Measurements from ENCODE around the gene ULK4.

The ULK4 gene

GRCh38 chr3:41220906-41221677, 740.8 kb downstream of the ULK4 start:
- DNase-seq (ENCODE audit: low spot score): no peak

DNA sequence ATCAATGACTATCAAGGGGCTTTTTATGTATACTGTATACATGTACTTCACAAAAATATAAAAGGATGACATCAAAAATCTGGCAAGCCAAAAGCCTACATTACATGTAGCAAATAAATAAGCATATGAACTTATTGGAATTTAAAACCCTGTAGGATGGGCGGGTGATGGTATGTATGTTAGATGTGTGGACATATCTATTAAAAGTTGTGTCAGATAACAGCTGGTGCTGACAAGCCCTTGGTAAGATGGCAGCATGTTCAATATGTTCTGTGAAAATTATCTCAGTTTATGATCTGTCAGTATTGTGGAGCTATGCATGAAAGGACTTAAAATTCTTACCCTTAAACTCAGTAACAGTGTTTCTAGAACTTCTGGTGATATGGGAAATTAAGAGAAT, 742.5 kb downstream of the ULK4 start:
- no peak for DNase-seq (ENCODE audit: low spot score)

GRCh38 chr3:41216993-41217392, 744.9 kb downstream of the ULK4 start:
- peak; percentile 11 for DNase-seq (ENCODE audit: low spot score)

DNA sequence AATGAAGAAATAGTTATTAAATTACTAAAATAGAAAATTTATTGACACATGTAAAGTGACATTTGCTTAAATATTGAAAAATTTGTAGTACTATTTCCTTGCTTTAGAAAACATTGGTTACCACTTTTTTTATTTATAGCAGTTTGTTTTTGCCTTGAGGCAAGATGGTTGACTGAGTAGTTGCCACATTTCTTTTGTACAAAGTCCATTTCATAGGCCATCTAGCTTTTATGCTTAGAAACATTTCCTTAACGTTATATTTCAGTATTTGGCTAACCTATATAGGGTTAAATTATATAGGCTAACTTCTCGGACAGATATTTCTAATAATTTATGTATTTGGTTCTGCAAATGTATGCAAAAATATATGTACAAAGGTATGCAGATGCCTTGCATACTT, 745.5 kb downstream of the ULK4 start:
- no peak for DNase-seq (ENCODE audit: low spot score)

DNA sequence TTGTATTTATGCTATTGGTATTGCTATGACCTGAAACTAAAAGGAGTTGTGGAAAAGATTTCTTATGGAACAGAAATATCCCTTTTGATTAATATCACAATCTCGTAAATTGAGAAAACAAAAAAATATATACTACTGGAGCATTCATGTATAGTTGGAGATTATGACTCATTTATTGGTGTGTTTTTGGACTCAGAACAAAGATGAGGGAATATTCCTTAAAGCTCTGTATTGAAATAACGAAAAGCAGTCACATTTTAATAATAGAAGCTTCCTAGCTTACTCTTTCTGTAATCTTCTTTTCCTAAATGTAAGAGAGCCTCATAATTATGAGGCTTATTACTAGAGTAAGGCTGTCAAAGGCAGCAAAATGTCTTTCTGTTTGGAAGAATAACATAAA, 748.3 kb downstream of the ULK4 start:
- no peak for DNase-seq (ENCODE audit: low spot score)

DNA sequence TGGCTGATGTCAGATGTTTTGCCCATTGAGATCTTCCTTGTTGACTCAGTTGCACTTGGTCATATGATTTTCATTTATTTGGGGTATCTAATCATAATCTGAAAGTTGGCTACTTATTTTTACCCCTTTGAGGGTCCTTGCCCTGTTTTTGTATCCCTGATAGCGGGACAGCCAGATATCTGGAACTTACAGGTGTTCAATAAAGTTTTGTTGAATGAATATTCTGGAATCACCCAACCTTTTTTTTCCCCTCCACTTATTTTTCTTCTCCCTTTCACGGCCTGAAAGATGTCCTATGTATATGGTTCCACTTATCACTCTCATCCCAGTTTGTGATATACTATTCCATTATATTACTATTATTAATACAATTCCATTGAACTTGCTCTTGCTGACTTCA, 749.8 kb downstream of the ULK4 start:
- DNase-seq (ENCODE audit: low spot score): no peak

- DNase-seq (ENCODE audit: low spot score): no peak
These were observed 750.9 kb downstream of the ULK4 start for GRCh38 chr3:41210966-41211365.

GRCh38 chr3:41209646-41210045, 752.3 kb downstream of the ULK4 start:
- no peak for DNase-seq (ENCODE audit: low spot score)

- no peak for DNase-seq (ENCODE audit: low spot score)
These were observed 753.2 kb downstream of the ULK4 start for GRCh38 chr3:41208507-41209220.

DNA sequence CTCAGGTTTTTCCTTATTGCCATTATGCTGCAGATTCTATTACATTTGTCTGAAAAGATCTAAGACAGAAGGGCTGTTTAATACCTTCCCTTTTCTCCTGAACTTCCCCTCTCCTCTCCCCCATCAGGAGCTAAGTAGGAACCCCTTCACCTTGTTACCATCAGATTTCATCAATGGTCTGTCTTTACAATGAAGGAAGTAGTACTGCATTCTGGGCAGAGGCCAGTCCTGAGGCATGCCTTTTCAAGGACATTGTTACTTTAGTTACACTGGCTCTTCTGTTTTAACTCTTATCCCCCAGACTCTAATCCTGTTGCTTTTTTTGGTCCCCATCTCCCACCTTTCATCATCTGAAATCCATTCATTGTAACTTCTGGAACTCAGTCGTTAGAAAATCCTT, 754.5 kb downstream of the ULK4 start:
- no peak for DNase-seq (ENCODE audit: low spot score)

DNA sequence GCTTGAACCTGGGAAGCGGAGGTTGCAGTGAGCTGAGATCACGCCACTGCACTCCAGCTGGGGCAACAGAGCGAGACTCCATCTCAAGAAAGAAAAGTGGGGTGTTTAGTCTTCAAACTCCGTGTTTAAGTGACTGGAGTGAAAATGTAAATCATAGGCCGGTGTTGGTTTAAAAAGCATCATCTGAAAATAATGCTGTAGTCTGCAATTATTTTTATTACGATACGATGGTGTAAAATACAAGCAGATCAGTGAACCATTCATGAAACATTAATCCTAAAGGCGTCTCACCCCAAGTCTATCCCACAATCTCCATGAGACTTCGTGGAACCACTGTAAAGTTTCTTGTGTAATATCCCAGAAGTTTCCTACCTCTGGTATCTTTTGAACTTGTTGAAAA, 756.3 kb downstream of the ULK4 start:
- DNase-seq (ENCODE audit: low spot score): no peak

GRCh38 chr3:41204369-41204768, 757.5 kb downstream of the ULK4 start:
- no peak for DNase-seq (ENCODE audit: low spot score)

DNA sequence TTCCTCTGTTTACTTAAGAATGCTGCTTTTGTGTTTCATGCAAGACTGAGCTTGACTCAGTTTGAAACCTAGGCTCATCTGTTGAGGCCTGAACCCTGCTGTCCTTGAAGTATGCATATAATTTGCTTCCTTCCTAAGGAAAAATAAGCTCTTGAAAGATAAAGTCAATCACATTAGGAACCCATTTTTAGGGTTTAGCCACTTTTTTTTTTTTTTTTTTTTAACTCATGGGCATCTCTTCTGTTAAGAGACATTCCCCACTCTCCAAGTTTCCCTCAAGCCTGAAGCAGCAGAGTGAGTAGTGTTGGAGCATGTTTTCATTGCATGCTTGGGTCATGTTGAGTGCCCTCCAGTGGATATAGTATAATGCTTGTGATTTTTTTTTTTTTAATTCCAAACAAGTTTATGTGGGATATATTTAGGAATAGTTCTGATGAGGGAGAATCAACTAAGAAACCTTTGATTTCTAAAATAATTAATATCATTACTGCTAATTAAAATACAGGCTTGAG, 759.0 kb downstream of the ULK4 start:
- DNase-seq (ENCODE audit: low spot score): peak; percentile 66

DNA sequence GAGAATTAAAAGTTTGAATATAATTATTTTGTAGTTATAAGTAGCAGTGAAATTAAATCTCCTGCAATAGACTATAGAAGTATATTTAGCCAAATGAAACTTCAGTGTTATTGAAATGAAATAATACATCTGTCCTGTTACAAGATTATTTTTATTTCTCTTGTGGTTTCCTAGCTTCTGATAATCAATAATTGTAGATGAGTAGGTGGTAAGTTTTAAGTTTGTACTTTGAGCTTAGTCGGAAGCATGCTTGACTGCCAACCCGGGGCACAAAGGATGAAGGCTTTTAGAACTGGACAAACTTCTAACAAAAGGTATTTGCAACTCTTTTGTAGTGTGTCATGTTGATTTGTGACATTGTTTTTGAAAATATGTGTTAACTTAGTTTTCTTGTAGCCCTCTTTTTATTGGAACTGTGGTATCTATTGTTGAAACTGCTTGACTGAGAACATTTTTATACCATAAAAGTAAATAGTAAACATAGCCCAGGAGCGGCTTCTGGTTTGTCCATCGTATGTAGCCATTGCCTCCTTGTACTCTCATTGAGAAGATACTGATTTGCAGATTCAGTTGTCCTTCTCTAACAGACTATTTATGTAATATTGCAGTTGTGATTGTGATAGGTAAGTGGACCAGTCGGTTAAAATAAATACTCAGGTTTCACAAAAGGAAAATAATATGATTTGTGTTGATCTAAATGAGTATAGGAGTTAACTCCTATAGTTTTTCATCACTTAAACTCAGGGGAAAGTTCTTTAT, 759.6 kb downstream of the ULK4 start:
- no peak for DNase-seq (ENCODE audit: low spot score)

DNA sequence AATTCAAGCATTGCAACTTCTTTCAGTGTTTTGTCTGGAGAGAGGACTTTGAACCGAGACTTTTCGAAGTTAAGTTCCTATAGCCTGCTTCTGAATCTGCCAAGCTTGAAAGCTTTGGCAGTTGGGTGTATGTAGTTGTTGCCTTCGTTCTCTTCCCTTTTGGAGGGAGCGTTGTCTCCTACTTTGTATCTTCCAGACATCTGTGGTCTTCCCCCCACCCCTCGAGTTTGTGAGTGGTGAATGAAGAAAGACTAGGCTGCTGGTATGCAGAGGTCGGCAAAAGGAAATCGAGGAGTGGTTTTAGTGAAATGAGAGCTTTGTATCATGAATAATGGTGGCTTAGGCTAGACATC, 761.3 kb downstream of the ULK4 start:
- DNase-seq (ENCODE audit: low spot score): peak; percentile 58

DNA sequence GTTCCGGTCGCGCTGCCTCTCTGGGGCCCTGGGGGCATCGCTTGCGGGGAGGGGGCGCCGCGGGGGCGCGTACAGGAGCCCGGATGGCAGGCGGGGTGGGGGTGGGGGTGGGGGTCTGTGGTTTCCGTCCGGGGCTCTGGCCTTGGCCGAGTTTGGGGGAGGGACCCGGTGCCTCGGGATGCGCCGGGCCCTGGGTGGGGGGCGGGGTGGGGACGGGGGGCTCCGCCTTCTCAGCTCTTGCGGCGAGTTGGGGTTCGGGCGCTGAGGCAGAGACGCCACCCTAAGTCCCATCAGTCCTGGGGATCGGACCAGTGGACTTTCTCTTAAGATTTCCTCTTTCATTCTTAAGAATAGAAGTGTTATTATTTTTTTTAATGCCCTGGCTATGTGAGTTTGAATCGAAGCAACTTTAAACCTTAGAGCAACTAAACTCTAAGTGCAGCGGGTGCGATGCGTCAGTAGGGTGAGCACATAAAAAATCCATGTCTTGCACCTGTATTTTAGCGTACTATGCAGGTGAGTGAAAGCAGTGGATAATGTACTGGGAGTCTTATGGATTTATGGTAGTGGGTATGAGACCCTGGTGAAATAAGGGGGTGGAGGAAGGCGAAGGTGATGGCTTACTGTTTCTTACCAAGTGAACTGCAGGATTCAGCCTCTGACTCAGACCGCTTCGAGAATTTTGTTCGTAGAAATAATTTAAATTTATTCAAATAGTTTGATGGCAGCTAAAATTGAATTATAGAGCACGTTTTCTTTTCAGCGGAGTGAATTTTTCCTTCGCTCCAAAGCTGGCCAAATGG, 761.8 kb downstream of the ULK4 start:
- DNase-seq (ENCODE audit: low spot score): peak; percentile 39

- peak; percentile 96 for DNase-seq (ENCODE audit: low spot score)
These were observed 762.7 kb downstream of the ULK4 start, which contains the start of gene CTNNB1 for GRCh38 chr3:41198950-41199865. CTNNB1 (plus strand) TSS chr3:41199505; CDS start chr3:41224069, 24,564 bp downstream.

GRCh38 chr3:41198526-41198925, 763.4 kb downstream of the ULK4 start:
- DNase-seq (ENCODE audit: low spot score): no peak

- no peak for DNase-seq (ENCODE audit: low spot score)
These were observed 763.9 kb downstream of the ULK4 start for GRCh38 chr3:41198046-41198445.

All from kidney tubule cell (primary cell).